ENCODE results near the gene HOXD8.

GRCh38 chr2:176123411-176124109, 5.9 kb upstream of the HOXD8 start:
- TF ChIP-seq CTCF (IDR thresholded peaks at IDR 0.05) (no peak), POLR2A (IDR thresholded peaks at IDR 0.05) (no peak)
